Hepatocyte (in vitro differentiated cells): Measurements from ENCODE around the gene DPP9. TPM values are rescaled to one million over a fixed set of nuclear protein-coding genes. Genes with fewer than 3 reads are reported as not detected.
A peak's percentile ranks its signal among the peaks of the same experiment; 100 is the strongest.

Source experiments
- DNase-seq: peaks from one replicate; pipeline ENCODE4 v3.0.0-alpha.2; 2016; ENCODE audit warnings: low spot score
- H2AFZ ChIP-seq: fragments of 200-600 bp; sonication (generic); 2 replicates; pipeline ENCODE4 v1.6.0; 2016; ENCODE audit warnings: antibody characterized with exemption, mild to moderate bottlenecking
- H3K27ac ChIP-seq: fragments of 200-600 bp; sonication (generic); 2 replicates; pipeline ENCODE4 v1.5.1; 2016; ENCODE audit warnings: mild to moderate bottlenecking
- H3K27me3 ChIP-seq: fragments of 200-600 bp; sonication (generic); 2 replicates; pipeline ENCODE4 v1.6.1; 2016
- H3K36me3 ChIP-seq: fragments of 200-600 bp; sonication (generic); replicated peaks from 2 replicates; pipeline ENCODE4 v1.5.1; 2016; ENCODE audit warnings: low read depth; ENCODE audit not compliant: insufficient read depth
- H3K4me1 ChIP-seq: fragments of 200-600 bp; sonication (generic); 2 replicates; pipeline ENCODE4 v1.5.1; 2016; ENCODE audit warnings: mild to moderate bottlenecking, moderate library complexity; ENCODE audit not compliant: insufficient read depth
- H3K4me2 ChIP-seq: fragments of 200-600 bp; sonication (generic); 2 replicates; pipeline ENCODE4 v1.6.0; 2016
- H3K4me3 ChIP-seq: fragments of 200-600 bp; sonication (generic); 2 replicates; pipeline ENCODE4 v1.5.1; 2016; ENCODE audit warnings: mild to moderate bottlenecking
- H3K79me2 ChIP-seq: fragments of 200-600 bp; sonication (generic); 2 replicates; pipeline ENCODE4 v1.6.0; 2017; ENCODE audit warnings: mild to moderate bottlenecking
- H3K9me2 ChIP-seq: fragments of 200-600 bp; sonication (generic); replicated peaks from 2 replicates; pipeline ENCODE4 v1.6.0; 2017; ENCODE audit warnings: mild to moderate bottlenecking; ENCODE audit not compliant: insufficient read depth
- H3K9me3 ChIP-seq: fragments of 200-600 bp; sonication (generic); 2 replicates; pipeline ENCODE4 v1.5.1; 2016; ENCODE audit warnings: low read depth, mild to moderate bottlenecking
- H4K20me1 ChIP-seq: fragments of 200-600 bp; sonication (generic); 2 replicates; pipeline ENCODE4 v1.6.0; 2016; ENCODE audit warnings: mild to moderate bottlenecking; ENCODE audit not compliant: insufficient read depth, poor library complexity, severe bottlenecking
- EZH2 ChIP-seq: fragments of 200-600 bp; sonication (generic); IDR thresholded peaks from 2 replicates; pipeline ENCODE4 v1.6.1; 2016; ENCODE audit warnings: antibody characterized with exemption, mild to moderate bottlenecking, borderline replicate concordance
- EZH2phosphoT487 ChIP-seq: fragments of 200-600 bp; sonication (generic); IDR thresholded peaks from one replicate; pipeline ENCODE4 v1.6.1; 2018; ENCODE audit warnings: antibody characterized with exemption, mild to moderate bottlenecking, low read depth, moderate library complexity; ENCODE audit not compliant: unreplicated experiment, severe bottlenecking
- WGBS: methylation state at CpG from one replicate; pipeline ENCODE4 v1.1.6; 2016; ENCODE audit warnings: low lambda C conversion rate; ENCODE audit errors: missing lambda C conversion rate; 5-methylcytosine and 5-hydroxymethylcytosine counted together
- polyA plus RNA-seq: library from polyadenylated mRNA; unstranded; fragments of >200 nt; fragmentation: Nextera tagmentation; extraction: Ambion mirVana; gene quantifications from 2 replicates; pipeline ENCODE4 v1.2.1, GENCODE V29; 2016
- total RNA-seq: library from RNA; depleted of rRNA; stranded (reverse); fragments of >200 nt; gene quantifications from 2 replicates; pipeline ENCODE4 v1.2.3, GENCODE V29; 2014
- TF ChIP-seq, protein P1 (sequence below): fragments of 200-600 bp; sonication (generic); IDR thresholded peaks from 2 replicates; pipeline ENCODE4 v1.5.1; 2016; ENCODE audit warnings: antibody characterized with exemption, mild to moderate bottlenecking; ENCODE audit not compliant: poor library complexity

DPP9 gene
- total and polyA plus RNA-seq, 2 experiments from 2014 or later: 27.6 to 32.7 TPM

DNA sequence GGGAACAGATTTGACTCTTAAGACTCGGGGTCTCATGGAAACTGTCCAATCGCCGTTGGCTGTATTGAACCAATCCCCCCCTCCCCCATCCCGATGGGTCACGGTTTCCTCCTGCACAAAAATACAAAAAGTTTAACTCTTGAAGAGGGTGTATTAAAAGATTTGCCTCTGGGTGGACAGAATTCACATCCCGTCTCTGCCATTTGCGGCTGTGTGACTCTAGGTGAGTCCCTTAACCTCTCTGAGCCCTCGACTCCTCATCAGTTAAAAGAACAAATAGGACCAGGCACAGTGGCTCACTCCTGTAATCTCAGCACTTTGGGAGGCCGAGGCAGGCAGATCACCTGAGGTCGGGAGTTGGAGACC lies 36.6 kb upstream of the DPP9 start:
- Histone ChIP-seq H2AFZ (peak overlapping the region; percentile 58), H3K79me2 (no peaks in the 10 kb centered on the region), H3K9me3 (no peaks in the 10 kb centered on the region), H3K27ac (no peak overlapping the region), H3K4me1 (peaks cover 7% of the 10 kb centered on the region), H3K4me2 (peak overlapping the region; percentile 92), H3K36me3 (no peaks in the 10 kb centered on the region), H3K4me3 (no peak overlapping the region), H3K9me2 (no peaks in the 10 kb centered on the region), H3K27me3 (no peaks in the 10 kb centered on the region), H4K20me1 (no peaks in the 10 kb centered on the region)
- DNase-seq: no peak
- TF ChIP-seq EZH2phosphoT487 (no peak), EZH2 (no peak)
- TF ChIP-seq, protein P1, sequence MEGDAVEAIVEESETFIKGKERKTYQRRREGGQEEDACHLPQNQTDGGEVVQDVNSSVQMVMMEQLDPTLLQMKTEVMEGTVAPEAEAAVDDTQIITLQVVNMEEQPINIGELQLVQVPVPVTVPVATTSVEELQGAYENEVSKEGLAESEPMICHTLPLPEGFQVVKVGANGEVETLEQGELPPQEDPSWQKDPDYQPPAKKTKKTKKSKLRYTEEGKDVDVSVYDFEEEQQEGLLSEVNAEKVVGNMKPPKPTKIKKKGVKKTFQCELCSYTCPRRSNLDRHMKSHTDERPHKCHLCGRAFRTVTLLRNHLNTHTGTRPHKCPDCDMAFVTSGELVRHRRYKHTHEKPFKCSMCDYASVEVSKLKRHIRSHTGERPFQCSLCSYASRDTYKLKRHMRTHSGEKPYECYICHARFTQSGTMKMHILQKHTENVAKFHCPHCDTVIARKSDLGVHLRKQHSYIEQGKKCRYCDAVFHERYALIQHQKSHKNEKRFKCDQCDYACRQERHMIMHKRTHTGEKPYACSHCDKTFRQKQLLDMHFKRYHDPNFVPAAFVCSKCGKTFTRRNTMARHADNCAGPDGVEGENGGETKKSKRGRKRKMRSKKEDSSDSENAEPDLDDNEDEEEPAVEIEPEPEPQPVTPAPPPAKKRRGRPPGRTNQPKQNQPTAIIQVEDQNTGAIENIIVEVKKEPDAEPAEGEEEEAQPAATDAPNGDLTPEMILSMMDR: no peak
- 62% methylated on average over 10 of the region's 10 CpGs for WGBS

DNA sequence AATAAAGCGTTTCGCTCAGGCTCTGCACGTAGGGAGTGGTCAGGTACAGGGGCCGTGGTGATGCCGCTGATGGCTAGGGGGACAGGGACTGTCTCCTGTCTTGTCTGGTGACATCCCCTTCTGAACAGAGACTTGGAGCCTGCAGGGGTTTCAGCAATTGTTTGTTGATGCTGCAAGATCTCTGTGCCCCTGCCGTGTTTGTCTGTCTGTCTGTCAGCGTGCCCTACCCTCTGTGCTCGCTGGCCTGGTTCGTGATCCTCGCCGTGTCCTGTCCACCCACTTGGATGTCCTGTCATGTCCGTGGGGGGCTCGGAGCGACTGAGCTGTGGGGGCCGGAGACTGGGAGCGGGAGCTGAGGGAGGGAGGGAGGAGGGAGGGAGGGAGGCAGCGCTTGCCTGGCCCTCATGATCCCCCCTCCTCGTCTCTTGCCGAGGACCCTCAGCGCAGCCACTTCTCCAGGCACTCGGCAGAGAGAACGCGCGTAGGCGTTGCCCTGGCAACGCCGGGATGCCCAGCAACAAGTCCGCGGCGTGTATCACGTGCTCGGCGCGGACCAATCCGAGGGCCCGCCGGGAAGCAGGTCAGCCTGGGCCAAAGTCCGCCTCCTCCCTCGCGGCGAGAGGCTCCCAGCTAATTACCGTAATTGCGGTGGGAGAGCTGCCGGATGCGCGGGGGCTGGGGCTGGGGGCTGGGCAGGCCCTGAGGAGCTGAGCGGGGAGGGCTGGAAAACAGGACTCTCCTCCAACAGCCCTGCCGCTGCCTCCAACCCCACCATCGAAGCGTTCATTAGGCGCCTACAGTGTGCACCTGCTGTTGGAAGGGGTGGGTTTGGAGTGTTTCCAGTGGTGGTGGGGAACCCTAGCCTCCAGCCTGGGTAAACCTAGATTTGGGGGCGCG lies 36.0 kb upstream of the DPP9 start:
- peaks cover 7% of the 10 kb centered on the region for H3K4me1 ChIP-seq
- no peak overlapping the region for H3K4me3 ChIP-seq
- H2AFZ ChIP-seq: peak overlapping the region; percentile 58
- DNase-seq: peak; percentile 96
- no peaks in the 10 kb centered on the region for H3K36me3 ChIP-seq
- H3K9me3 ChIP-seq: no peaks in the 10 kb centered on the region
- H3K9me2 ChIP-seq: no peaks in the 10 kb centered on the region
- no peak overlapping the region for H3K27ac ChIP-seq
- no peaks in the 10 kb centered on the region for H3K27me3 ChIP-seq
- 6% methylated on average over 46 of the region's 53 CpGs for WGBS
- H4K20me1 ChIP-seq: no peaks in the 10 kb centered on the region
- no peaks in the 10 kb centered on the region for H3K79me2 ChIP-seq
- H3K4me2 ChIP-seq: peak overlapping the region; percentile 92
- TF ChIP-seq, protein P1: no peak
- TF ChIP-seq EZH2: no peak

DNA sequence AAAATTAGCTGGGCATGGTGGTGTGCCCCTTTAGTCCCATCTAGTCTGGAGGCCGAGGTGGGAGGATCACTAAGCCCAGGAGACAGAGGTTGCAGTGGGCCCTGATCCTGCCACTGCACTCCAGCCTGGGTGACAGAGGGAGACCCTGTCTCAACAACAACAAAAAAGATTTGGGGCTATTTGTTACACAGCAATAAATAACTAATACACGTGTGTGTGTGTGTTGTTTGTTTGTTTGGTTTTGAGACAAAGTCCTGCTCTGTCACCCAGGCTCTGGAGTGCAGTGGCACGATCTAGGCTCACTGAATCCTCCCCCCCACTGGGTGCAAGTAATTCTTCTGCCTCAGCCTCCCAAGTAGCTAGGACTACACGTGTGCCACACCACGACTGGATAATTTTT lies 35.0 kb upstream of the DPP9 start:
- TF ChIP-seq EZH2: no peak
- TF ChIP-seq, protein P1: no peak
- TF ChIP-seq EZH2phosphoT487: no peak
- Histone ChIP-seq H3K27me3 (no peaks in the 10 kb centered on the region), H3K4me2 (no peak overlapping the region), H3K36me3 (no peaks in the 10 kb centered on the region), H4K20me1 (no peaks in the 10 kb centered on the region), H3K4me3 (no peak overlapping the region), H3K79me2 (no peaks in the 10 kb centered on the region), H3K9me3 (no peaks in the 10 kb centered on the region), H3K27ac (no peak overlapping the region), H3K4me1 (peaks cover 7% of the 10 kb centered on the region), H2AFZ (no peak overlapping the region), H3K9me2 (no peaks in the 10 kb centered on the region)
- no peak for DNase-seq
- 71% methylated on average over 5 of the region's 5 CpGs for WGBS
